ENCODE data around the gene PDF. TPM values are rescaled to one million over a fixed set of nuclear protein-coding genes. Genes with fewer than 3 reads are reported as not detected.

The PDF gene
- total and polyA plus RNA-seq, 4 donors, result 16.8 to 31.3 (median 23.1) TPM

GRCh38 chr16:69318911-69319289 is 11.5 kb downstream of the PDF start:
- TF ChIP-seq JUND (IDR thresholded peaks at IDR 0.05) (no peak), RXRA (IDR thresholded peaks at IDR 0.05) (peak; percentile 67 to 86), HNF4A (conservative IDR thresholded peaks at IDR 0.05) (peak in 1 of 2 donors; percentile 50), ATF3 (IDR thresholded peaks at IDR 0.05) (no peak), GABPA (IDR thresholded peaks at IDR 0.05 in 1 of 2, conservative IDR thresholded peaks at IDR 0.05 in 1 of 2) (no peak), REST (IDR thresholded peaks at IDR 0.05) (no peak), RAD21 (IDR thresholded peaks at IDR 0.05) (no peak), ZBTB33 (IDR thresholded peaks at IDR 0.05) (no peak), CTCF (IDR thresholded peaks at IDR 0.05; ENCODE audit: low read depth, low read length, missing input control) (no peak), FOXA2 (IDR thresholded peaks at IDR 0.05) (no peak), NR2F2 (IDR thresholded peaks at IDR 0.05) (peak; percentile 68), HNF4G (IDR thresholded peaks at IDR 0.05) (no peak), SP1 (IDR thresholded peaks at IDR 0.05) (peak; percentile 23), TAF1 (conservative IDR thresholded peaks at IDR 0.05) (no peak), MAX (IDR thresholded peaks at IDR 0.05) (no peak), FOXA1 (IDR thresholded peaks at IDR 0.05) (no peak), EGR1 (IDR thresholded peaks at IDR 0.05; ENCODE audit: low read depth in 2 of 2) (no peak), YY1 (IDR thresholded peaks at IDR 0.05) (no peak)
- H3K27ac ChIP-seq (ENCODE audit: low read depth in 1 of 2, low read length in 2 of 2), result no peak overlapping the region

More at GRCh38 chr16:69318911-69319289, 11.5 kb downstream of the PDF start:
- no peaks in the 10 kb centered on the region for H3K9me3 ChIP-seq (ENCODE audit: control insufficient read depth in 4 of 4, low read length in 3 of 4)
- no peak overlapping the region for H3K4me3 ChIP-seq (ENCODE audit: low read depth in 1 of 3, low read length in 3 of 3)
- peaks cover 14 to 64% (median 52%) of the 10 kb centered on the region in 4 donors for H3K4me1 ChIP-seq (ENCODE audit: control insufficient read depth in 4 of 4, insufficient read depth in 4 of 4, low read length in 3 of 4)
- H3K36me3 ChIP-seq (ENCODE audit: control insufficient read depth in 4 of 4, insufficient read depth in 3 of 4, low read depth in 1 of 4, low read length in 3 of 4), result peaks cover 23 to 51% (median 37%) of the 10 kb centered on the region in 4 donors
- WGBS, result 72% methylated on average over 10 of the region's 10 CpGs
- DNase-seq (ENCODE audit: low spot score), result no peak
- H3K9ac ChIP-seq (ENCODE audit: low read depth in 1 of 2, low read length in 2 of 2), result no peak overlapping the region
- no peaks in the 10 kb centered on the region for H3K27me3 ChIP-seq (ENCODE audit: control insufficient read depth in 4 of 4, insufficient read depth in 4 of 4, low read length in 3 of 4)

All from liver (tissue), 9 donors.